HG03521 (cell line): ENCODE data around the gene INPP5A.
A peak's percentile ranks its signal among the peaks of the same experiment; 100 is the strongest.
"Not testable (repeated sequence)": the region's sequence is repeated elsewhere in the genome, so short reads cannot be mapped to it uniquely, and the experiment has no call there.

ENCODE experiments used
- ATAC-seq: cut with Tn5 transposase; IDR thresholded peaks from one replicate; pipeline ENCODE4 v1.9.1; 2021; ENCODE audit warnings: mild to moderate bottlenecking, moderate library complexity; ENCODE audit not compliant: unreplicated experiment

The INPP5A gene

GRCh38 chr10:132593389-132593788 lies 55.8 kb downstream of the INPP5A start:
- ATAC-seq, result peak; percentile 81

GRCh38 chr10:132593900-132594876 lies 56.6 kb downstream of the INPP5A start:
- no peak for ATAC-seq

- ATAC-seq, result no peak
Observed at GRCh38 chr10:132595021-132595420, 57.4 kb downstream of the INPP5A start.

- ATAC-seq, result no peak
Observed at GRCh38 chr10:132595854-132596253, 58.3 kb downstream of the INPP5A start.

GRCh38 chr10:132596742-132597279 lies 59.2 kb downstream of the INPP5A start:
- ATAC-seq, result no peak

- ATAC-seq, result no peak
Observed at GRCh38 chr10:132597654-132598053, 60.1 kb downstream of the INPP5A start.

GRCh38 chr10:132599023-132599618 lies 61.5 kb downstream of the INPP5A start:
- not testable (repeated sequence) for ATAC-seq

GRCh38 chr10:132599732-132600131 lies 62.1 kb downstream of the INPP5A start:
- no peak for ATAC-seq

GRCh38 chr10:132600416-132600815 lies 62.8 kb downstream of the INPP5A start:
- no peak for ATAC-seq

GRCh38 chr10:132601567-132601966 lies 64.0 kb downstream of the INPP5A start:
- no peak for ATAC-seq

GRCh38 chr10:132602614-132603013 lies 65.0 kb downstream of the INPP5A start:
- ATAC-seq, result no peak

GRCh38 chr10:132603851-132604533 lies 66.4 kb downstream of the INPP5A start:
- no peak for ATAC-seq

- ATAC-seq, result no peak
Observed at GRCh38 chr10:132604686-132605085, 67.1 kb downstream of the INPP5A start.

GRCh38 chr10:132605390-132605789 lies 67.8 kb downstream of the INPP5A start:
- no peak for ATAC-seq

- ATAC-seq, result no peak
Observed at GRCh38 chr10:132606031-132606491, 68.5 kb downstream of the INPP5A start.

GRCh38 chr10:132606536-132607316 lies 69.1 kb downstream of the INPP5A start:
- no peak for ATAC-seq

- ATAC-seq, result no peak
Observed at GRCh38 chr10:132607491-132607890, 69.9 kb downstream of the INPP5A start.

GRCh38 chr10:132607961-132608495 lies 70.4 kb downstream of the INPP5A start:
- ATAC-seq, result no peak

GRCh38 chr10:132608511-132609195 lies 71.1 kb downstream of the INPP5A start:
- ATAC-seq, result no peak
